GM20431 (cell line): ENCODE results near the gene GFY.
"Not testable (repeated sequence)": the region's sequence is repeated elsewhere in the genome, so short reads cannot be mapped to it uniquely, and the experiment has no call there.

Experiments
- in situ Hi-C: fragments of 300-500 bp; cut with MseI, MboI; formaldehyde crosslinking; loops from one replicate; pipeline ENCODE4 v1.15.0; 2020; ENCODE audit warnings: low sequenced_read_pairs; ENCODE audit not compliant: unreplicated experiment

Gene GFY

DNA sequence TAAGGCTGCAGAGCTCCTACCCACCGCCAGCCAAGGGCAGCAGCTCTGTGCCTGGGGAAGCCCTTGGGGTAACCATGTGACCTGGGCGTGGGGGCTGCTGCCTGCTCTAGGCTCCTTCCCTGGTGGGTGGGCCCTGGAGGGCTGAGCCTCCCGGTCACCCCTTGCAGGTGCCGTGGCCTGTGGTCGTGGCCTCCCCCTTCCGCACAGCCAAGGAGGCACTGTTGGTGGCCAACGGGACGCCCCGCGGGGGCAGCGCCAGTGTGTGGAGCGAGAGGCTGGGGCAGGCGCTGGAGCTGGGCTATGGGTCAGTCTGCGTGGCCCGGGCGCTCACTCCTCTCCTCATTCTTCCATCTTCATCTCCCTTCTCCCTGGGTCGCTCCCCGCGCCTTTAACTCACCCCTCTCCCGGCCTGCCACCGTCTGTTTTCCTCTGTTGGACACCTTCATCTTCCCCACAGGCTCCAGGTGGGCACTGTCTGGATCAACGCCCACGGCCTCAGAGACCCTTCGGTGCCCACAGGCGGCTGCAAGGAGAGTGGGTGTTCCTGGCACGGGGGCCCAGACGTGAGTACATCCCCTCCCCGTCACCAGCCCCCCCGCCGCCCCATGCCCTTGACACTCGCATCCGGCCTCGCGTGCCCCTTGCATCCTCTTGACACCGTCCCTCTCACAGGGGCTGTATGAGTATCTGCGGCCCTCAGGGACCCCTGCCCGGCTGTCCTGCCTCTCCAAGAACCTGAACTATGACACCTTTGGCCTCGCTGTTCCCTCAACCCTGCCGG, 39.0 kb downstream of the GFY start:
- in situ Hi-C loops: no loop called here

DNA sequence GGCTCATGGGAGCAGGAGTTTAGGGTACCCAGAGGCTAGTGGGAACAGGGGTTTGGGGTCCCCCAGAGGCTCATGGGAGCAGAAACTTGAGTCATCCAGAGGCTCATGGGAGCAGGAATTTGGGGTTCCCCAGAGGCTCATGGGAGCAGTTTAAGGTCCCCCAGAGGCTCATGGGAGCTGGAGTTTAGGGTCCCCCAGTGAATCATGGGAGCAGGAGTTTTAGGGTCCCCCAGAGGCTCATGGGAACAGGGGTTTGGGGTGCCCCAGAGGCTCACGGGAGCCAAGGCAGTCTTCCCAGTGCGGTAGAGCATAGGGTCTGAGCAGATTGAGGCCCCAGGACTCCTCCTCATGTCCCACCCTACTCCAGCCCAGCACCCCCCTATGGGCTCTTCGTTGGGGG, 40.2 kb downstream of the GFY start:
- in situ Hi-C loops: no loop called here

GRCh38 chr19:49468199-49468598, 43.0 kb downstream of the GFY start:
- in situ Hi-C loops: no loop called here

DNA sequence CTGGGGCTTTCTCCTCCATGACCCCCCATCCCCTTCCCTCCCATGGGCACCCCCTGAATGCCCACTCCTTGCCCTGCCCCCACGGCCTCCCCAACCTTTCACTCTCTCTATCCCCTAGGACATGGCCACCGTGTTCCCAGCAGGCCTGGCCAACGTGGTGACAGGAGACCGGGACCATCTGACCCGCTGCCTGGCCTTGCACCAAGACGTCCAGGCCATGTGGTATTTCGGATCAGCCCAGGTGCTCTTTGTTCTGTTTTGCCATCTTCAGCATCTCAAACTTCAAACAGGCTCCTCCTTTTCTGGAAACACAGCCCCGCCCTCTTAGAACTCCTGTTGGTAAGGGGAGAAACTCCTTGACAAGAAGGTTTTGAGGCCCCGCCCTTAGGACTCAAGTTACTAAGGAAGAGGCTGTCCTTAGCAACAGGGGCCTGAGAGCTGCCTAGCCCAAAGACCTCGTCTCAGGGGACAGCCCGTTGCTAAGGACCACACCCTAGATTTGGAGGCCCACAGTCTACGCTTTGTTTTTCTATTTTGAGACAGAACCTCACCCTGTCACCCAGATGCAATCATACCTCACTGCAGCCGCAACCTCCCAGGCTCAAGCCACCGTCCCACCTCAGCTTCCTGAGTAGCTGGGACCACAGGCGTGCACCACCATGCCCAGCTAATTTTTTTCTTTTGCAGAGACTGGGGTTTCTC, 43.7 kb downstream of the GFY start:
- in situ Hi-C loops: no loop called here

GRCh38 chr19:49469828-49470614, 44.8 kb downstream of the GFY start:
- in situ Hi-C loops: no loop called here

GRCh38 chr19:49470615-49470978, 45.4 kb downstream of the GFY start:
- in situ Hi-C loops: no loop called here

GRCh38 chr19:49472936-49473335, 47.7 kb downstream of the GFY start:
- in situ Hi-C loops: no loop called here

- in situ Hi-C loops: not testable (repeated sequence)
Observed at GRCh38 chr19:49473501-49473867, 48.3 kb downstream of the GFY start.

DNA sequence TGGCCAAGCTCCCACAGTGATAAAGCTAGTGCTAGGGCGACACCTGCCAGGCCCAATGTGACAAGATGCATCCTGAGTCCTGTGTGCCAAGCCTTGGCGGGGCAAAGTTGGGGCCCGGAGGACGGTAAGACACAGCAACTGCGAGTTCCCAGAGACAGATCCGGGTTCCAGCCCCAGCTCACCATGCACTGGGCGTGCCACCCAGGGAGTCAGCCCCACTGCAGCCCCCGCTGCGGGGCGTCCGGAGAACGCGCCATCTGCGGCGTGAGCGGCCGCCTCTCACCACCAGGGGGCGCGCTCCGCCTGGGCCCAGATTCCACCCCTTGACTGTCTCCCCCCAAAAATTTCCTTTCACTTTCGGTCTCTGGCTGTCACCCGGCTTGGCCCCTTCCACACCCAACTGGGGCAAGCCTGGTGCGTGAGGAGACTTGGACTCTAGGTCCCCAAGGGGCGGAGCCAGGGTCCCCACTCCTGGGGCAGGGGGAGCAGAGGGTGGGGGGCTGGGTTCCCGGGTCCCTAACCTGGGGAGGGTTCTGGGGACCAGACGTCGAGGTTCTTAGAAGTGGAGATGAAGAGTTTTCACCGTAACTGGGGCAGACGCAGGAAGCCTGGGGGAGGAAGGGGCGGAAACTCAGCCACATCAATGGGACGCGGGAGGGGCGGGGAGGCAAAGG, 48.8 kb downstream of the GFY start, which contains the start of gene FLT3LG:
FLT3LG (plus strand) TSS at position 348 of the 674 bp plus-strand sequence. CDS start 425 bp downstream, outside the sequence.
- in situ Hi-C loops: no loop called here

GRCh38 chr19:49474542-49474924, 49.3 kb downstream of the GFY start:
- in situ Hi-C loops: no loop called here

DNA sequence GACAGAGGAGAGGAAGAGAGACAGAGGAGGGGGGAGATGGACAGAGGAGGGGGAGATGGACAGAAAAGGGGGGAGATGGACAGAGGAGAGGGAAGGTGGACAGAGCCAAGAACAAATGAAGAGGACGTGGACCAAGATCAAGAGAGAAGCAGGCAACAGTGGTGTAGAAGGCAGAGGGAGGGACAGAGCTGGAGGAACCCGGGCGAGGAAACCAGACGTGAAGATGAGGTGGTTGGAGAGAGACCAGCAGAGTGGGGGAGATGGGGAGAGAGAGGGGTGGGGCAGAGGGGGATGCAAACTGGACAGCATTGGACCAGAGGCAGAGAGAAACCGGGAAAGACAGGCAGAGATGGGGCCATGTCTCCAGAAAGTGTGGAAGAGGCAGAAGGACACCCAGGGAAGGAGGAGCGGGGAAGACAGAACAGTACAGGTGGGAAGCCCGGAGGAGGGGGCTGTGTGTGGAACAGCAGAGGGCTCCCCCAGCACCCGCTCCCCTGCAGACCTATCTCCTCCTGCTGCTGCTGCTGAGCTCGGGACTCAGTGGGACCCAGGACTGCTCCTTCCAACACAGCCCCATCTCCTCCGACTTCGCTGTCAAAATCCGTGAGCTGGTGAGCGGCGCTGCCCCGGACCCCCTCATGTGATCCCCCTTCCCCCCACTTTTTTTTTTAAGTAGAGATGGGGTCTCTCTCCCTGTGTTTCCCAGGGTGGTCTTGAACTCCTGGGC, 50.2 kb downstream of the GFY start:
- in situ Hi-C loops: no loop called here

GRCh38 chr19:49475995-49476880, 51.0 kb downstream of the GFY start:
- in situ Hi-C loops: no loop called here
